ENCODE results near the gene ATP11A. TPM values are rescaled to one million over a fixed set of nuclear protein-coding genes. Genes with fewer than 3 reads are reported as not detected.

Gene ATP11A
- total RNA-seq, 2 donors from 2014 or later = 89.0 to 91.2 TPM

DNA sequence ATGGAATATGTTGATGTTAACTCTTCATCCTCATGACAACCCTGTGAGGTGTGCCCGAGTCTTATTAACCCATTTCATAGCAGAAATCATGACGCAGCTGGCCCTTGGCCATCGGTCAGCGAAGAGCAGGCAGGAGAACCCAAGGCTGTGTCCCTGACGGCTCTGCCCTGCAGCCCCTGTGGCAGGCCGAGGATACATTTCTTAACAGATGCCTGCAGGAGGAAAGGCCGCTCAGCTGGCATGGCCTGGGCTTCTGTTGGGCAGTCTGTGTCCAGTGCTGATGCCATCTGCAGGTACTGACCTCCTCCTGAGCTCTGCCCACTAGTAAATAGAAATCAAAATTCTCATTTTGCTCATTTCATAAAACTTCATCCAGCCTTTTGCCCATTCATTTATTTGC, 243.8 kb downstream of the ATP11A start:
- Mint-ChIP-seq H3K27me3 (peaks cover 27 to 38% of the 10 kb centered on the region in 2 donors), H3K9me3 (no peaks in the 10 kb centered on the region), H3K36me3 (no peaks in the 10 kb centered on the region), H3K27ac (no peak overlapping the region), H3K4me3 (no peak overlapping the region), H3K4me1 (ENCODE audit: low read depth in 2 of 2) (peaks cover 8 to 9% of the 10 kb centered on the region in 2 donors)
- DNase-seq (ENCODE audit: low spot score) (no peak), ATAC-seq (no peak)

GRCh38 chr13:112934078-112934477, 244.2 kb downstream of the ATP11A start:
- peaks cover 8% of the 10 kb centered on the region in 2 donors for H3K4me1 Mint-ChIP-seq (ENCODE audit: low read depth in 2 of 2)
- no peaks in the 10 kb centered on the region for H3K36me3 Mint-ChIP-seq
- H3K27ac Mint-ChIP-seq = no peak overlapping the region
- no peaks in the 10 kb centered on the region for H3K9me3 Mint-ChIP-seq
- ATAC-seq = no peak
- peaks cover 26 to 34% of the 10 kb centered on the region in 2 donors for H3K27me3 Mint-ChIP-seq
- H3K4me3 Mint-ChIP-seq = no peak overlapping the region
- no peak for DNase-seq (ENCODE audit: low spot score)

Other genes starting within 250 kb of the ATP11A start
- 10 to 100 TPM; 46.7 to 86.3 TPM for gene TUBGCP3, start 101.9 kb upstream of the ATP11A start, total RNA-seq

Data from natural killer cell treated with Interleukin-12 subunit alpha and Interleukin-12 subunit beta and Interleukin-15 and Interleukin-18, amount 100 ng/mL, for 72 hours (primary cell).